Retinal pigment epithelial cell (primary cell): ENCODE data around the gene WDR55.

ENCODE experiments used
- DNase-seq: peaks from one replicate; pipeline ENCODE4 v3.0.0-alpha.2; 2010; ENCODE audit warnings: low read depth
- H3K4me3 ChIP-seq: 2 replicates; pipeline ENCODE4 v1.5.1; 2011; ENCODE audit warnings: mild to moderate bottlenecking, low read length, control low read depth, moderate library complexity
- CTCF ChIP-seq: conservative IDR thresholded peaks from 2 replicates; pipeline ENCODE4 v1.5.1; 2011; ENCODE audit warnings: low read depth, low read length, control low read depth, inconsistent platforms

Gene WDR55

GRCh38 chr5:140631036-140631417 lies 33.7 kb upstream of the WDR55 start:
- no peak for TF ChIP-seq CTCF
- no peak for DNase-seq
- H3K4me3 ChIP-seq = no peak overlapping the region

- H3K4me3 ChIP-seq = peak overlapping the region; percentile 52
- no peak for DNase-seq
- no peak for TF ChIP-seq CTCF
These were observed 32.8 kb upstream of the WDR55 start for GRCh38 chr5:140631831-140632365.

GRCh38 chr5:140632366-140633020 lies 32.2 kb upstream of the WDR55 start:
- no peak for DNase-seq
- no peak for TF ChIP-seq CTCF
- peak overlapping the region; percentile 52 for H3K4me3 ChIP-seq

GRCh38 chr5:140633021-140633471 lies 31.7 kb upstream of the WDR55 start, which contains the start of gene CD14:
Gene CD14, minus strand, starts transcription at chr5:140633175. Its CDS starts 104 bp downstream, at chr5:140633071.
- H3K4me3 ChIP-seq = peak within 1 kb of the TSS; percentile 52
- no peak for DNase-seq
- TF ChIP-seq CTCF = no peak

GRCh38 chr5:140633501-140633900 lies 31.2 kb upstream of the WDR55 start:
- no peak for TF ChIP-seq CTCF
- DNase-seq = no peak
- no peak overlapping the region for H3K4me3 ChIP-seq

DNA sequence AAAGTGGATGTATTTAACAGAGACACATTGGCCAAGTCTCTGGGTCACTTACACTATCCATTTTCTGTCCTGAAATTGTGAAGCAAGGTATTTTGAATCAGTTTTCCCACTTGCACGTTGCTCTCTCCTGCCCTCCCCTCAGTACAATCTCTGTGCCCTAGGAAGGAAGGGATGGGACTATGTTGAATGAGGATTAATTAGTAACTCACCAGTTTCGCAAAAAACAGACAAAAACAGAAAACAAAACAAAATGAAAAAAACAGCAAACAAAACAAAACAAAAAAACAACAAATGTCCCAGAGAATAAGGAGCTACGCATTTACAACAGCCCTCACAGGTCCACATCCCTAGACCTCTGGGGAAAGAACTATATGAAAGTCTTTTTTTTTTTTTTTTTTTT lies 30.6 kb upstream of the WDR55 start:
- DNase-seq = no peak
- no peak overlapping the region for H3K4me3 ChIP-seq
- no peak for TF ChIP-seq CTCF
